Right atrium auricular region (tissue), 2 donors: ENCODE results near the gene LHFPL6. TPM values are rescaled to one million over a fixed set of nuclear protein-coding genes. Genes with fewer than 3 reads are reported as not detected.

Experiments
- DNase-seq: peaks from one replicate; pipeline ENCODE4 v3.0.0-alpha.2; 2019; ENCODE audit warnings: low spot score
- H3K27ac ChIP-seq, 2 donors: fragments of 200-600 bp; sonication (generic); 1 replicate in 1 of 2; 2 replicates in 1 of 2; pipeline ENCODE4 v1.5.1; 2016 to 2019
- H3K27me3 ChIP-seq, 2 donors: fragments of 200-600 bp; sonication (generic); one replicate each; pipeline versions ENCODE4 v1.5.1 to v1.6.0; 2017 to 2019
- H3K36me3 ChIP-seq: fragments of 200-600 bp; sonication (generic); one replicate; pipeline ENCODE4 v1.5.1; 2016
- H3K4me1 ChIP-seq, 2 donors: fragments of 200-600 bp; sonication (generic); one replicate each; pipeline versions ENCODE4 v1.5.1 to v1.6.0; 2017 to 2019
- H3K4me3 ChIP-seq, 2 donors: fragments of 200-600 bp; sonication (generic); 1 replicate in 1 of 2; 2 replicates in 1 of 2; pipeline ENCODE4 v1.5.1; 2017 to 2019; ENCODE audit warnings: mild to moderate bottlenecking in 1 of 2, moderate library complexity in 1 of 2
- H3K9me3 ChIP-seq, 2 donors: fragments of 200-600 bp; sonication (generic); one replicate each; pipeline ENCODE4 v1.5.1; 2019
- CTCF ChIP-seq, 2 donors: fragments of 200-600 bp; sonication (generic); IDR thresholded peaks; one replicate each; pipeline ENCODE4 v1.5.1; 2019; ENCODE audit warnings: antibody characterized with exemption in 2 of 2
- total RNA-seq, 2 donors: library from RNA; depleted of rRNA; stranded (reverse); fragments of >200 nt; gene quantifications; one replicate each; pipeline ENCODE4 v1.1.0, GENCODE V29; 2016

The LHFPL6 gene
- total RNA-seq, 2 donors from 2014 or later: 39.0 to 57.2 TPM

GRCh38 chr13:39483326-39483725 lies 119.7 kb downstream of the LHFPL6 start:
- no peaks in the 10 kb centered on the region for H3K36me3 ChIP-seq
- H3K27ac ChIP-seq: no peak overlapping the region
- DNase-seq: no peak
- no peaks in the 10 kb centered on the region for H3K9me3 ChIP-seq
- TF ChIP-seq CTCF (IDR thresholded peaks at IDR 0.05): no peak
- H3K27me3 ChIP-seq: no peaks in the 10 kb centered on the region
- H3K4me1 ChIP-seq: peaks cover 0 to 16% of the 10 kb centered on the region in 2 donors
- no peak overlapping the region for H3K4me3 ChIP-seq

GRCh38 chr13:39481491-39481890 lies 121.5 kb downstream of the LHFPL6 start:
- no peak for DNase-seq
- H3K27ac ChIP-seq: no peak overlapping the region
- no peaks in the 10 kb centered on the region for H3K9me3 ChIP-seq
- no peaks in the 10 kb centered on the region for H3K36me3 ChIP-seq
- H3K27me3 ChIP-seq: no peaks in the 10 kb centered on the region
- TF ChIP-seq CTCF (IDR thresholded peaks at IDR 0.05): no peak
- H3K4me1 ChIP-seq: peaks cover 0 to 11% of the 10 kb centered on the region in 2 donors
- H3K4me3 ChIP-seq: no peak overlapping the region

- no peak for TF ChIP-seq CTCF (IDR thresholded peaks at IDR 0.05)
- H3K4me3 ChIP-seq: no peak overlapping the region
- no peaks in the 10 kb centered on the region for H3K9me3 ChIP-seq
- H3K27ac ChIP-seq: no peak overlapping the region
- DNase-seq: no peak
- H3K36me3 ChIP-seq: no peaks in the 10 kb centered on the region
- peaks cover 0 to 3% of the 10 kb centered on the region in 2 donors for H3K4me1 ChIP-seq
- no peaks in the 10 kb centered on the region for H3K27me3 ChIP-seq
These were observed 128.4 kb downstream of the LHFPL6 start for GRCh38 chr13:39474600-39474999.

- Histone ChIP-seq H3K36me3 (no peaks in the 10 kb centered on the region), H3K4me1 (peaks cover 0 to 8% of the 10 kb centered on the region in 2 donors), H3K27me3 (no peaks in the 10 kb centered on the region), H3K4me3 (no peak overlapping the region), H3K9me3 (no peaks in the 10 kb centered on the region), H3K27ac (no peak overlapping the region)
- DNase-seq: no peak
- TF ChIP-seq CTCF (IDR thresholded peaks at IDR 0.05): no peak
These were observed 133.3 kb downstream of the LHFPL6 start for GRCh38 chr13:39469676-39470075.

GRCh38 chr13:39468306-39468705 lies 134.7 kb downstream of the LHFPL6 start:
- H3K4me3 ChIP-seq: no peak overlapping the region
- no peak for DNase-seq
- no peaks in the 10 kb centered on the region for H3K36me3 ChIP-seq
- H3K4me1 ChIP-seq: peaks cover 0 to 8% of the 10 kb centered on the region in 2 donors
- H3K9me3 ChIP-seq: no peaks in the 10 kb centered on the region
- no peaks in the 10 kb centered on the region for H3K27me3 ChIP-seq
- no peak overlapping the region for H3K27ac ChIP-seq
- no peak for TF ChIP-seq CTCF (IDR thresholded peaks at IDR 0.05)

GRCh38 chr13:39463611-39464010 lies 139.4 kb downstream of the LHFPL6 start:
- no peaks in the 10 kb centered on the region for H3K36me3 ChIP-seq
- no peak overlapping the region for H3K27ac ChIP-seq
- H3K27me3 ChIP-seq: no peaks in the 10 kb centered on the region
- H3K4me1 ChIP-seq: peaks cover 0 to 15% of the 10 kb centered on the region in 2 donors
- no peak overlapping the region for H3K4me3 ChIP-seq
- H3K9me3 ChIP-seq: no peaks in the 10 kb centered on the region
- no peak for DNase-seq
- no peak for TF ChIP-seq CTCF (IDR thresholded peaks at IDR 0.05)
